Upper lobe of right lung (tissue), 1 donor: ENCODE results near the gene ROMO1. TPM values are rescaled to one million over a fixed set of nuclear protein-coding genes. Genes with fewer than 3 reads are reported as not detected.
A peak's percentile ranks its signal among the peaks of the same experiment; 100 is the strongest.
"Not testable (repeated sequence)": the region's sequence is repeated elsewhere in the genome, so short reads cannot be mapped to it uniquely, and the experiment has no call there.

Experiments
- ATAC-seq: fragments of 200-7000 bp; cut with Tn5 transposase; one replicate; pipeline ENCODE4 v1.9.1; 2020; ENCODE audit warnings: mild to moderate bottlenecking, moderate library complexity
- DNase-seq: peaks from one replicate; pipeline ENCODE4 v3.0.0-alpha.2; 2020
- H3K27ac ChIP-seq: fragments of 200-600 bp; one replicate; pipeline ENCODE4 v1.8.0; 2022
- H3K27me3 ChIP-seq: fragments of 200-600 bp; one replicate; pipeline ENCODE4 v1.8.0; 2022; ENCODE audit warnings: mild to moderate bottlenecking
- H3K36me3 ChIP-seq: fragments of 200-600 bp; one replicate; pipeline ENCODE4 v1.8.0; 2022
- H3K4me1 ChIP-seq: fragments of 200-600 bp; one replicate; pipeline ENCODE4 v1.8.0; 2022
- H3K4me3 ChIP-seq: fragments of 200-600 bp; one replicate; pipeline ENCODE4 v1.8.0; 2022; ENCODE audit warnings: mild to moderate bottlenecking
- H3K9me3 ChIP-seq: fragments of 200-600 bp; one replicate; pipeline ENCODE4 v1.8.0; 2022
- intact Hi-C: fragments of 100-400 bp; cut with DNase I; formaldehyde crosslinking; loops from one replicate; pipeline ENCODE4 v1.11.0; 2022
- total RNA-seq: library from RNA; stranded (reverse); fragmentation: NEBNext Ultra II Directional; extraction: Animal tissue kit (Norgen Biotek cat#: 25700); gene quantifications from one replicate; pipeline ENCODE4 v1.2.1, GENCODE V29; 2021
- TF ChIP-seq, protein P1 (sequence below): fragments of 200-600 bp; IDR thresholded peaks from one replicate; pipeline ENCODE4 v1.8.0; 2022; ENCODE audit warnings: antibody characterized with exemption
- donor health status: DM: no; HTN: yes; CAD: no; lungs with severe emphysema.

The ROMO1 gene
- total RNA-seq, 1 donor from 2014 or later, result 77.9 TPM

GRCh38 chr20:35686872-35687271 is 12.3 kb upstream of the ROMO1 start:
- intact Hi-C loops, H3K4me1 ChIP-seq, H3K4me3 ChIP-seq, ATAC-seq, H3K27me3 ChIP-seq, H3K27ac ChIP-seq, H3K9me3 ChIP-seq: not testable (repeated sequence)
- DNase-seq, result peak; percentile 33
- TF ChIP-seq, protein P1, sequence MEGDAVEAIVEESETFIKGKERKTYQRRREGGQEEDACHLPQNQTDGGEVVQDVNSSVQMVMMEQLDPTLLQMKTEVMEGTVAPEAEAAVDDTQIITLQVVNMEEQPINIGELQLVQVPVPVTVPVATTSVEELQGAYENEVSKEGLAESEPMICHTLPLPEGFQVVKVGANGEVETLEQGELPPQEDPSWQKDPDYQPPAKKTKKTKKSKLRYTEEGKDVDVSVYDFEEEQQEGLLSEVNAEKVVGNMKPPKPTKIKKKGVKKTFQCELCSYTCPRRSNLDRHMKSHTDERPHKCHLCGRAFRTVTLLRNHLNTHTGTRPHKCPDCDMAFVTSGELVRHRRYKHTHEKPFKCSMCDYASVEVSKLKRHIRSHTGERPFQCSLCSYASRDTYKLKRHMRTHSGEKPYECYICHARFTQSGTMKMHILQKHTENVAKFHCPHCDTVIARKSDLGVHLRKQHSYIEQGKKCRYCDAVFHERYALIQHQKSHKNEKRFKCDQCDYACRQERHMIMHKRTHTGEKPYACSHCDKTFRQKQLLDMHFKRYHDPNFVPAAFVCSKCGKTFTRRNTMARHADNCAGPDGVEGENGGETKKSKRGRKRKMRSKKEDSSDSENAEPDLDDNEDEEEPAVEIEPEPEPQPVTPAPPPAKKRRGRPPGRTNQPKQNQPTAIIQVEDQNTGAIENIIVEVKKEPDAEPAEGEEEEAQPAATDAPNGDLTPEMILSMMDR, result peak; percentile 19
- H3K36me3 ChIP-seq, result peaks cover 51% of the 10 kb centered on the region

DNA sequence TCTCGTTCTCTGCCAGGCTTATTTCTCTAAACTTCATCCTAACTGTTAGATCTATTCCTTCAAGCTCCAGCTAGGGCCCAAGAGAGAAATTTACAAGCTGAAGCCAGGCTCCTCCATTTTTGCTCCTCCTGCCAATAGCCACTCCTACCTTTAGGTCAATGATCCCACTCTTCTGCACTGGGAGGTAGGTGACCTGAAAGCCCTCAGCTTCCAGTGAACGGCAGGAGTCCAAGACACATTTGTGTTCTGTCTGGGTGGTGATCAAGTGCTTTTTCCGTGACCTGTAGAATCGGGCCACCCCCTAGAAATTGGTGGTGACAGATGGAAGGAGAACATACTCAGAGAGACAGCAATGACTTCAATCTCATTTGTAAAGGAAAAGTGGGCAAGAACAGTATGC is 8.9 kb upstream of the ROMO1 start:
- intact Hi-C loops, result no loop called here
- ATAC-seq, result no peak
- H3K4me3 ChIP-seq, result no peak overlapping the region
- H3K27me3 ChIP-seq, result no peaks in the 10 kb centered on the region
- H3K9me3 ChIP-seq, result no peaks in the 10 kb centered on the region
- H3K4me1 ChIP-seq, result no peaks in the 10 kb centered on the region
- no peak overlapping the region for H3K27ac ChIP-seq
- peaks cover 75% of the 10 kb centered on the region for H3K36me3 ChIP-seq
- DNase-seq, result peak; percentile 2
- TF ChIP-seq, protein P1, result no peak

DNA sequence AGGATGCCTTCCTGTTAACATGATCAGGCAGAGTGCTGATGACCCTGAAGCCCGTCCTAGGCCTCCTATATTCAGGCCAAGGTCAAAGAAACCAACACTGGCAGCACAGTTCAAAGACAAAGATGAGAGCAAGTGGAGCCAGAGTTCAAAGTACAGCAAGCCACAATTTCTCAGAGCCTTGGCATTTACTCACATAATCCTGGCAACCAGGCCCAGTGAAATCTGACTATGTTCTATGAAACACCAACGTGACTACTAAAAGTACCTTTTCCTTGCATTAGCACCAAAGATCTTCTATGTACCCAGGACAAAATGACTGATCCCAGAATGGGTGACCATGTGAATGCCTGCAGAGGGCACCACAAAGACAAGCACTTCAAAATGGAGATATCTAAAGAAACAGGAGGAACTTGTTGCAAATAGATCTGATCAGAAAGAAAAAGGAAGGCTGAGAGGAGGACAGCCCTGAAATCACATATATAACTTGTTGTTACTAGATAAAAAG is 3.9 kb upstream of the ROMO1 start:
- no peak for ATAC-seq

GRCh38 chr20:35695978-35696377 is 3.2 kb upstream of the ROMO1 start:
- peaks cover 17% of the 10 kb centered on the region for H3K4me1 ChIP-seq
- H3K27ac ChIP-seq, result no peak overlapping the region
- H3K4me3 ChIP-seq, result no peak overlapping the region
- TF ChIP-seq, protein P1, result no peak
- peaks cover 51% of the 10 kb centered on the region for H3K36me3 ChIP-seq
- ATAC-seq (no peak), DNase-seq (no peak)
- intact Hi-C loops, result no loop called here
- no peaks in the 10 kb centered on the region for H3K27me3 ChIP-seq
- no peaks in the 10 kb centered on the region for H3K9me3 ChIP-seq

More for the DNA sequence above, 3.9 kb upstream of the ROMO1 start:
- no peak for DNase-seq
- Histone ChIP-seq H3K36me3 (peaks cover 58% of the 10 kb centered on the region), H3K27ac (no peak overlapping the region), H3K9me3 (no peaks in the 10 kb centered on the region), H3K4me3 (no peak overlapping the region), H3K4me1 (peaks cover 13% of the 10 kb centered on the region), H3K27me3 (no peaks in the 10 kb centered on the region)
- intact Hi-C loops, result no loop called here
- TF ChIP-seq, protein P1, result no peak

DNA sequence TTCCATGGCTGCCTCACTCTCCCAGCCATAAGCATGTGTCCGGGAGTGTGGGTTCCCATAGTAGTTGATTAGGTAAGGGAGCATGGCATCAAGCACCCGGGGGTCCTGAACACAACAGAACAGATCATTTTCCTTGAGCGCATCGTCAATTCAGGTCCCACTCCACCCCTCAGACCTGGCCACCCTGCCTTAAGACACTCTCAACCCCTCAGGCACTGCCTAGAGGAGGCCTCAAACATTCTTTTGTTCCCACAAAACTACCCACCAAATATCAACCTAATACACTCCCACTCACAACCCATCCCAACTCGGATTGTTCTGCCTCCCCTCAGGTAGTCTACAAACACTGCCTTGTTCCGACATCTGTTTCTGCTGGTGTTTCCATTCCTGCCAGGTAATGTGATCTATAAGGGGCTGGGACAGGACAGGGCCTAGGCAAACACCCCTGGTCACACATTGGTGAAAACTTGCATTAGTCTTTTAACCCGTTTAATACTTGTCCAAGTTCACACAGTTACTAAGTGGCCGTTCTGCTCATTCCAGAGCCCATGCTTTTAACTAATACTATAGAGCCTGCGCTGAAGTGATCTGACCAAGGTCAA is 1.4 kb upstream of the ROMO1 start:
- H3K4me3 ChIP-seq, result no peak overlapping the region
- intact Hi-C loops, result no loop called here
- no peaks in the 10 kb centered on the region for H3K9me3 ChIP-seq
- H3K36me3 ChIP-seq, result peaks cover 53% of the 10 kb centered on the region
- H3K27ac ChIP-seq, result no peak overlapping the region
- no peaks in the 10 kb centered on the region for H3K27me3 ChIP-seq
- TF ChIP-seq, protein P1, result no peak
- H3K4me1 ChIP-seq, result peaks cover 17% of the 10 kb centered on the region
- ATAC-seq, result no peak
- peak; percentile 21 for DNase-seq
